ENCODE measurements around the gene PPP2R3C. TPM values are rescaled to one million over a fixed set of nuclear protein-coding genes. Genes with fewer than 3 reads are reported as not detected.

PPP2R3C gene
- total and polyA plus RNA-seq, 2 of the 13 experiments (the other 11 are each of a cell fraction or from before 2014, with no cell fraction given), result 63.4 to 102 TPM

DNA sequence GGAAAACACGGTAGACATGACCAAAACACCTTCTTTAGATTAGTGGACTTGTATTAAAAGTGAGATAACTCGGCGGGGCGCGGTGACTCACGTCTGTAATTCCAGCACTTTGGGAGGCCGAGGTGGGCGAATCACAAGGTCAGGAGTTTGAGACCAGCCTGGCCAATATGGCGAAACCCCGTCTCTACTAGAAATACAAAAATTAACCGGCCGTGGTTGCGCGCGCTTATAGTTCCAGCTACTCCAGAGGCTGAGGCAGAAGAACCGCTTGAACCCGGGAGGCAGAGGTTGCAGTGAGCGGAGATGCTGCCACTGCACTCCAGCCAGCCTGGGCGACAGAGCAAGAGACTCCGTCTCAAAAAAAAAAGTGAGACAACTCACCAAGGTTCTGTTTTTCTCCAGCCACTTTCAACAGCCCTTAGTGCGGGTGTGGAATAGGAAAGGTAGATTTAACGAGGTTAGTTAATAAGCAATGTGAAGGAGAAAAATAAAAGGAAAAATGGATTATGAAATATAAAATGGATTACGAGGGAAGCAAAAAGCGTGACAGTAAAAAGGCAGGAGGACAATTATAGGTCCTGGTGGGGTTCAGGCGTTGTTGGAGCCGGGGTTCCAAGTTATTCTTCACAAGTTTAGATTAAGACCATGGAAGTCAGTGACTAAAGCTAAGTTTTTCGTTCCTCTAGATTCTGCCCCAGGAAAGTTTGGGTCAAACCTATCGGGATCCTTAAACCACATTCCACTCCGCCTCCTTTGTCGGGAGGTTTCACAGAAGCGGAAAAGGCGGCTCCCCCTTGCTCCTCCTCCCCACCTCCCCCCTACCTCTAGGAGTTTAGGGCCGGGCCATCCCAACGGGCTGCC, 534 bp downstream of the PPP2R3C start (continued):
- TF ChIP-seq, protein P1, sequence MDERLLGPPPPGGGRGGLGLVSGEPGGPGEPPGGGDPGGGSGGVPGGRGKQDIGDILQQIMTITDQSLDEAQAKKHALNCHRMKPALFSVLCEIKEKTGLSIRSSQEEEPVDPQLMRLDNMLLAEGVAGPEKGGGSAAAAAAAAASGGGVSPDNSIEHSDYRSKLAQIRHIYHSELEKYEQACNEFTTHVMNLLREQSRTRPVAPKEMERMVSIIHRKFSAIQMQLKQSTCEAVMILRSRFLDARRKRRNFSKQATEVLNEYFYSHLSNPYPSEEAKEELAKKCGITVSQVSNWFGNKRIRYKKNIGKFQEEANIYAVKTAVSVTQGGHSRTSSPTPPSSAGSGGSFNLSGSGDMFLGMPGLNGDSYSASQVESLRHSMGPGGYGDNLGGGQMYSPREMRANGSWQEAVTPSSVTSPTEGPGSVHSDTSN (CRISPR knock-in tag; IDR thresholded peaks at IDR 0.05), result no peak
- TF ChIP-seq, protein P2, sequence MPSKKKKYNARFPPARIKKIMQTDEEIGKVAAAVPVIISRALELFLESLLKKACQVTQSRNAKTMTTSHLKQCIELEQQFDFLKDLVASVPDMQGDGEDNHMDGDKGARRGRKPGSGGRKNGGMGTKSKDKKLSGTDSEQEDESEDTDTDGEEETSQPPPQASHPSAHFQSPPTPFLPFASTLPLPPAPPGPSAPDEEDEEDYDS (CRISPR knock-in tag; IDR thresholded peaks at IDR 0.05), result no peak
- TF ChIP-seq ZSCAN25 (CRISPR knock-in tag; IDR thresholded peaks at IDR 0.05) (no peak), MTA3 (CRISPR knock-in tag; IDR thresholded peaks at IDR 0.05) (no peak), RORA (CRISPR knock-in tag; IDR thresholded peaks at IDR 0.05) (no peak), SMARCE1 (IDR thresholded peaks at IDR 0.05; ENCODE audit: borderline replicate concordance) (no peak), NAIF1 (CRISPR knock-in tag; IDR thresholded peaks at IDR 0.05; ENCODE audit: borderline replicate concordance) (no peak), ZFP41 (CRISPR knock-in tag; IDR thresholded peaks at IDR 0.05; ENCODE audit: borderline replicate concordance) (no peak), SOX5 (CRISPR knock-in tag; IDR thresholded peaks at IDR 0.05; ENCODE audit: borderline replicate concordance) (no peak), ZFP36L2 (CRISPR knock-in tag; IDR thresholded peaks at IDR 0.05) (no peak), ZNF160 (CRISPR knock-in tag; IDR thresholded peaks at IDR 0.05) (no peak)
- TF ChIP-seq, protein P3, sequence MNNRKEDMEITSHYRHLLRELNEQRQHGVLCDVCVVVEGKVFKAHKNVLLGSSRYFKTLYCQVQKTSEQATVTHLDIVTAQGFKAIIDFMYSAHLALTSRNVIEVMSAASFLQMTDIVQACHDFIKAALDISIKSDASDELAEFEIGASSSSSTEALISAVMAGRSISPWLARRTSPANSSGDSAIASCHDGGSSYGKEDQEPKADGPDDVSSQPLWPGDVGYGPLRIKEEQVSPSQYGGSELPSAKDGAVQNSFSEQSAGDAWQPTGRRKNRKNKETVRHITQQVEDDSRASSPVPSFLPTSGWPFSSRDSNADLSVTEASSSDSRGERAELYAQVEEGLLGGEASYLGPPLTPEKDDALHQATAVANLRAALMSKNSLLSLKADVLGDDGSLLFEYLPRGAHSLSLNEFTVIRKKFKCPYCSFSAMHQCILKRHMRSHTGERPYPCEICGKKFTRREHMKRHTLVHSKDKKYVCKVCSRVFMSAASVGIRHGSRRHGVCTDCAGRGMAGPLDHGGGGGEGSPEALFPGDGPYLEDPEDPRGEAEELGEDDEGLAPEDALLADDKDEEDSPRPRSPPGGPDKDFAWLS (CRISPR knock-in tag; IDR thresholded peaks at IDR 0.05; ENCODE audit: borderline replicate concordance), result no peak
- TF ChIP-seq, protein P4, sequence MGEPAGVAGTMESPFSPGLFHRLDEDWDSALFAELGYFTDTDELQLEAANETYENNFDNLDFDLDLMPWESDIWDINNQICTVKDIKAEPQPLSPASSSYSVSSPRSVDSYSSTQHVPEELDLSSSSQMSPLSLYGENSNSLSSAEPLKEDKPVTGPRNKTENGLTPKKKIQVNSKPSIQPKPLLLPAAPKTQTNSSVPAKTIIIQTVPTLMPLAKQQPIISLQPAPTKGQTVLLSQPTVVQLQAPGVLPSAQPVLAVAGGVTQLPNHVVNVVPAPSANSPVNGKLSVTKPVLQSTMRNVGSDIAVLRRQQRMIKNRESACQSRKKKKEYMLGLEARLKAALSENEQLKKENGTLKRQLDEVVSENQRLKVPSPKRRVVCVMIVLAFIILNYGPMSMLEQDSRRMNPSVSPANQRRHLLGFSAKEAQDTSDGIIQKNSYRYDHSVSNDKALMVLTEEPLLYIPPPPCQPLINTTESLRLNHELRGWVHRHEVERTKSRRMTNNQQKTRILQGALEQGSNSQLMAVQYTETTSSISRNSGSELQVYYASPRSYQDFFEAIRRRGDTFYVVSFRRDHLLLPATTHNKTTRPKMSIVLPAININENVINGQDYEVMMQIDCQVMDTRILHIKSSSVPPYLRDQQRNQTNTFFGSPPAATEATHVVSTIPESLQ (CRISPR knock-in tag; conservative IDR thresholded peaks at IDR 0.05), result no peak
- TF ChIP-seq, protein P5, sequence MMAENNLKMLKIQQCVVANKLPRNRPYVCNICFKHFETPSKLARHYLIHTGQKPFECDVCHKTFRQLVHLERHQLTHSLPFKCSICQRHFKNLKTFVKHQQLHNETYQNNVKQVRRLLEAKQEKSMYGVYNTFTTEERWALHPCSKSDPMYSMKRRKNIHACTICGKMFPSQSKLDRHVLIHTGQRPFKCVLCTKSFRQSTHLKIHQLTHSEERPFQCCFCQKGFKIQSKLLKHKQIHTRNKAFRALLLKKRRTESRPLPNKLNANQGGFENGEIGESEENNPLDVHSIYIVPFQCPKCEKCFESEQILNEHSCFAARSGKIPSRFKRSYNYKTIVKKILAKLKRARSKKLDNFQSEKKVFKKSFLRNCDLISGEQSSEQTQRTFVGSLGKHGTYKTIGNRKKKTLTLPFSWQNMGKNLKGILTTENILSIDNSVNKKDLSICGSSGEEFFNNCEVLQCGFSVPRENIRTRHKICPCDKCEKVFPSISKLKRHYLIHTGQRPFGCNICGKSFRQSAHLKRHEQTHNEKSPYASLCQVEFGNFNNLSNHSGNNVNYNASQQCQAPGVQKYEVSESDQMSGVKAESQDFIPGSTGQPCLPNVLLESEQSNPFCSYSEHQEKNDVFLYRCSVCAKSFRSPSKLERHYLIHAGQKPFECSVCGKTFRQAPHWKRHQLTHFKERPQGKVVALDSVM (CRISPR knock-in tag; IDR thresholded peaks at IDR 0.05), result no peak
- TF ChIP-seq, protein P6, sequence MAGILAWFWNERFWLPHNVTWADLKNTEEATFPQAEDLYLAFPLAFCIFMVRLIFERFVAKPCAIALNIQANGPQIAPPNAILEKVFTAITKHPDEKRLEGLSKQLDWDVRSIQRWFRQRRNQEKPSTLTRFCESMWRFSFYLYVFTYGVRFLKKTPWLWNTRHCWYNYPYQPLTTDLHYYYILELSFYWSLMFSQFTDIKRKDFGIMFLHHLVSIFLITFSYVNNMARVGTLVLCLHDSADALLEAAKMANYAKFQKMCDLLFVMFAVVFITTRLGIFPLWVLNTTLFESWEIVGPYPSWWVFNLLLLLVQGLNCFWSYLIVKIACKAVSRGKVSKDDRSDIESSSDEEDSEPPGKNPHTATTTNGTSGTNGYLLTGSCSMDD (CRISPR knock-in tag; IDR thresholded peaks at IDR 0.05), result no peak
- TF ChIP-seq, protein P7, sequence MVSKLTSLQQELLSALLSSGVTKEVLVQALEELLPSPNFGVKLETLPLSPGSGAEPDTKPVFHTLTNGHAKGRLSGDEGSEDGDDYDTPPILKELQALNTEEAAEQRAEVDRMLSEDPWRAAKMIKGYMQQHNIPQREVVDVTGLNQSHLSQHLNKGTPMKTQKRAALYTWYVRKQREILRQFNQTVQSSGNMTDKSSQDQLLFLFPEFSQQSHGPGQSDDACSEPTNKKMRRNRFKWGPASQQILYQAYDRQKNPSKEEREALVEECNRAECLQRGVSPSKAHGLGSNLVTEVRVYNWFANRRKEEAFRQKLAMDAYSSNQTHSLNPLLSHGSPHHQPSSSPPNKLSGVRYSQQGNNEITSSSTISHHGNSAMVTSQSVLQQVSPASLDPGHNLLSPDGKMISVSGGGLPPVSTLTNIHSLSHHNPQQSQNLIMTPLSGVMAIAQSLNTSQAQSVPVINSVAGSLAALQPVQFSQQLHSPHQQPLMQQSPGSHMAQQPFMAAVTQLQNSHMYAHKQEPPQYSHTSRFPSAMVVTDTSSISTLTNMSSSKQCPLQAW (CRISPR knock-in tag; IDR thresholded peaks at IDR 0.05), result no peak
